ENCODE measurements around the gene TLR9.

- no peak for TF ChIP-seq CTCF (conservative IDR thresholded peaks at IDR 0.05; ENCODE audit: low read depth, low read length)
- no peak for TF ChIP-seq EZH2 (IDR thresholded peaks at IDR 0.05; ENCODE audit: low read length, unreplicated experiment)
- TF ChIP-seq EZH2phosphoT487 (IDR thresholded peaks at IDR 0.05; ENCODE audit: borderline replicate concordance, low read length): no peak
Observed at GRCh38 chr3:52197842-52198625, 27.4 kb downstream of the TLR9 start, which contains the start of gene ALAS1.
